PC-3 (cell line): Measurements from ENCODE around the gene ULBP3.

Source experiments
- CTCF ChIP-seq: fragments of 300-600 bp; sonication (generic); conservative IDR thresholded peaks from 2 replicates; pipeline ENCODE4 v1.5.1; 2017; ENCODE audit warnings: antibody characterized with exemption, low read depth, mild to moderate bottlenecking, low read length
- EZH2phosphoT487 ChIP-seq: fragments of 300-600 bp; sonication (generic); IDR thresholded peaks from 2 replicates; pipeline ENCODE4 v1.6.1; 2018; ENCODE audit warnings: mild to moderate bottlenecking, antibody characterized with exemption, low read length, borderline replicate concordance

- no peak for TF ChIP-seq CTCF
- no peak for TF ChIP-seq EZH2phosphoT487
Observed at GRCh38 chr6:150100745-150101144, 31.8 kb upstream of the ULBP3 start.
